Kidney (tissue), 14 donors: Measurements from ENCODE around the gene TOMM22. TPM values are rescaled to one million over a fixed set of nuclear protein-coding genes. Genes with fewer than 3 reads are reported as not detected.

Experiments
- DNase-seq, 5 donors: peaks; one replicate each; pipeline ENCODE4 v3.0.0-alpha.2; 2013 to 2020
- FAIRE-seq: peaks from 2 replicates; lab custom pipeline; 2012; peaks lifted over from hg19 to GRCh38; lab: Jason Lieb, UNC
- H3K27ac ChIP-seq, 2 donors: one replicate each; pipeline ENCODE4 v1.7.0; 2013; ENCODE audit warnings: low read depth in 2 of 2, low read length in 2 of 2, inconsistent platforms in 1 of 2
- H3K27me3 ChIP-seq: one replicate; pipeline ENCODE4 v1.7.1; 2013; ENCODE audit warnings: low read length, inconsistent platforms; ENCODE audit not compliant: control insufficient read depth, insufficient read depth
- H3K36me3 ChIP-seq, 3 donors: one replicate each; pipeline versions ENCODE4 v1.7.0 to v1.7.1; 2013; ENCODE audit warnings: low read length in 3 of 3, control low read depth in 1 of 3, inconsistent platforms in 1 of 3; ENCODE audit not compliant: insufficient read depth in 3 of 3, control insufficient read depth in 2 of 3
- H3K4me1 ChIP-seq, 3 donors: one replicate each; pipeline versions ENCODE4 v1.7.0 to v1.7.1; 2013; ENCODE audit warnings: low read length in 3 of 3, inconsistent platforms in 1 of 3, low read depth in 1 of 3; ENCODE audit not compliant: control insufficient read depth in 2 of 3, insufficient read depth in 2 of 3
- H3K4me3 ChIP-seq, 3 donors: one replicate each; pipeline versions ENCODE4 v1.7.0 to v1.8.1; 2013; ENCODE audit warnings: low read length in 3 of 3, control low read depth in 1 of 3, inconsistent platforms in 1 of 3
- H3K9ac ChIP-seq, 3 donors: one replicate each; pipeline versions ENCODE4 v1.7.0 to v1.7.1; 2013; ENCODE audit warnings: low read length in 3 of 3, control low read depth in 1 of 3, inconsistent platforms in 1 of 3
- H3K9me3 ChIP-seq, 3 donors: one replicate each; pipeline versions ENCODE4 v1.7.0 to v1.7.1; 2013; ENCODE audit warnings: low read length in 3 of 3, control low read depth in 1 of 3, inconsistent platforms in 1 of 3; ENCODE audit not compliant: control insufficient read depth in 2 of 3, insufficient read depth in 1 of 3
- intact Hi-C: fragments of 100-400 bp; cut with DNase I; formaldehyde crosslinking; loops from one replicate; pipeline ENCODE4 v1.11.1; 2022
- polyA plus RNA-seq: library from polyadenylated mRNA; stranded (reverse); fragments of 350-450 nt; fragmentation: Illumina TruSeq; extraction: RNeasy Lipid Tissue Mini Kit (QIAGEN cat#74804); gene quantifications from one replicate; pipeline ENCODE4 v1.2.3, GENCODE V29; 2014; ENCODE audit warnings: low read depth, low replicate concordance; ENCODE audit not compliant: insufficient read depth
- total RNA-seq: library from RNA; stranded (reverse); fragmentation: NEBNext Ultra II Directional; extraction: Animal tissue kit (Norgen Biotek cat#: 25700); gene quantifications from one replicate; pipeline ENCODE4 v1.2.1, GENCODE V29; 2021
- TF ChIP-seq, protein P1 (sequence below): IDR thresholded peaks from 3 replicates; pipeline ENCODE4 v1.5.1; 2012; ENCODE audit warnings: mild to moderate bottlenecking, moderate library complexity, borderline replicate concordance; ENCODE audit not compliant: insufficient read depth; ENCODE audit errors: extremely low read depth
- donor health status: control.
- donor health status: control.
- donor health status: control.
- donor health status: control.
- donor health status: control.
- donor health status: DM: yes; HTN: yes; CAD: no.
- donor health status: Normal renal cell carcinoma (clear cell type).

The TOMM22 gene
- total and polyA plus RNA-seq, 2 donors from 2014 or later = 55.0 to 103 TPM

DNA sequence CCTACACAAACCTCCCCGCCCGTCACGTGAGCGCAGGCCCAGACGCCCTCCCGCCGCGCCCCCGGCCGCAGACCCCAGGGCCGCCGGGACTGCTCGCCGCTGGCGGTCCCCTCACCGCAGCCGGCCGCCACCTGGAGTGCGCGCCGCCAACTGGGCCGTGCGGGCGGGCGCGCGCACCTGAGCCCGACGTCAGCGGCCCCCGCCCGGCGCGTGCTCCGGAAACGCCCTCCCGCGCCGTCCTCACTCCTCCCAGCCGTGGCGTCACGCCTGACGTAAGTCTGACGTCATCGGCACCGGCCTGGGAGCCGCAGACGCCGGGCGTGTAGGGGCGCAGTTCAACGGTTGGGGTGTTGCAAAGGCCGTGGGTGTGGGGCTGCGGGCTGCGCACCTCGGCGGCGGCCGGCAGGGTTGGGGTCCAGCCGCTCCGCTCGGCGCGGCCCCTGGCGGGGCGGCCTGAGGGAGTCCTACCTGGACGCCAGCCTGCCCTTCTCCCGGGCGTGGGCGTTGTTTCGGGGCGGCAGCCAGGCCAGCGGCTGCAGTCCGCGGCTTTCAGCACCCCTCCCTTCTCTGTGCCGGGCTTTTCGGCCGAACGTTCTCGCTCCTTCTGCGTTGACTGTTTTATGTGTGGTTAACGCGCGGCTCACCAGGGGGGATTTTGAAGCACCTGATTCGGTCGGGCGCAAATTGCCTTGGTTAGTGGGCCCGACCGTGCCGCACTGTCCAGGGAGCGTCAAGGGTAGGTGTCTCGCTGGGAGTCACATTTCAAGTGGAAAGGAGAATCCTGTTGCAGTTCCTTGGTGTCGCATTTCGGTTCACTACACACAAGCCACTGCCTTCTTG is 19.3 kb downstream of the TOMM22 start, which contains the start of gene JOSD1:
Gene JOSD1, minus strand, starts transcription at position 155 of the 840 bp plus-strand sequence. CDS start 956 bp downstream, outside the sequence.
- H3K9ac ChIP-seq = peak within 1 kb of the TSS; percentile 56 to 95 (median 94)
- no peak for FAIRE-seq
- peak within 1 kb of the TSS; percentile 80 to 85 (median 84) for H3K4me3 ChIP-seq
- intact Hi-C loops = no loop called here
- TF ChIP-seq, protein P1, sequence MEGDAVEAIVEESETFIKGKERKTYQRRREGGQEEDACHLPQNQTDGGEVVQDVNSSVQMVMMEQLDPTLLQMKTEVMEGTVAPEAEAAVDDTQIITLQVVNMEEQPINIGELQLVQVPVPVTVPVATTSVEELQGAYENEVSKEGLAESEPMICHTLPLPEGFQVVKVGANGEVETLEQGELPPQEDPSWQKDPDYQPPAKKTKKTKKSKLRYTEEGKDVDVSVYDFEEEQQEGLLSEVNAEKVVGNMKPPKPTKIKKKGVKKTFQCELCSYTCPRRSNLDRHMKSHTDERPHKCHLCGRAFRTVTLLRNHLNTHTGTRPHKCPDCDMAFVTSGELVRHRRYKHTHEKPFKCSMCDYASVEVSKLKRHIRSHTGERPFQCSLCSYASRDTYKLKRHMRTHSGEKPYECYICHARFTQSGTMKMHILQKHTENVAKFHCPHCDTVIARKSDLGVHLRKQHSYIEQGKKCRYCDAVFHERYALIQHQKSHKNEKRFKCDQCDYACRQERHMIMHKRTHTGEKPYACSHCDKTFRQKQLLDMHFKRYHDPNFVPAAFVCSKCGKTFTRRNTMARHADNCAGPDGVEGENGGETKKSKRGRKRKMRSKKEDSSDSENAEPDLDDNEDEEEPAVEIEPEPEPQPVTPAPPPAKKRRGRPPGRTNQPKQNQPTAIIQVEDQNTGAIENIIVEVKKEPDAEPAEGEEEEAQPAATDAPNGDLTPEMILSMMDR = no peak
- H3K27me3 ChIP-seq = no peaks in the 10 kb centered on the region
- no peaks in the 10 kb centered on the region for H3K9me3 ChIP-seq
- H3K36me3 ChIP-seq = no peaks in the 10 kb centered on the region
- H3K4me1 ChIP-seq = peaks cover 8 to 36% (median 25%) of the 10 kb centered on the region in 3 donors
- H3K27ac ChIP-seq = peak within 1 kb of the TSS; percentile 92 to 97
- peak; percentile 94 to 98 (median 96) for DNase-seq

DNA sequence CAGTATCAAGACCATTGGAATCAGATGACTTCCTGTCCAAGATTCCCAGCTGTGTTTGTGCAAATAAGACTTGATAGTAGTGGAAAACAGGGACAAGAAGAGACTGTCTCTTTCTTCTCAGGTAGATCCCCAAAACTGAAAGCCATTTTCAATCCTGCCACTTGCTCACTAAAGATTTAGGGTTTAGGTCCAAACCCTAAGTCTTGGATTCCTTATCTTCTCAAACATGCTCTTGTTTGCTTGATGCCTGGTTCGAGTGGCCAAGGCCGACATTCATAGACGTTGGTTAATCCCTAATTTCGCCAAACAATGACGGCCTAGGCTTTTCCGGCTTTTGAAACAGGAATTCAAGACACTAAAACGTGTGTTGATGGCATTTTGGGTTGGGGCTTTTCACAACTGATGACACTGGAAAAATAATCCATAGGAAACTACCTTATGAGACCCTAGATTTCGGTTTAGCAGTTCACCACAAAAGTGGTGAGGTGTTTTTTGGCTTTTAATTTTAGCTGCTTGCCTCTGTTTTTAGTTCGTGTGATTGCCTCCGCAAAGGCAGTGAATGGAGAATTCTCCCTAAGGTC is 23.0 kb downstream of the TOMM22 start:
- H3K4me1 ChIP-seq = peaks cover 9 to 25% (median 17%) of the 10 kb centered on the region in 3 donors
- FAIRE-seq (no peak), DNase-seq (peak in 1 of 5 donors; percentile 33)
- TF ChIP-seq, protein P1 = no peak
- peak overlapping the region; percentile 31 to 67 (median 48) for H3K4me3 ChIP-seq
- H3K9me3 ChIP-seq = no peaks in the 10 kb centered on the region
- intact Hi-C loops = no loop called here
- H3K36me3 ChIP-seq = no peaks in the 10 kb centered on the region
- H3K27me3 ChIP-seq = no peaks in the 10 kb centered on the region
- peak overlapping the region; percentile 12 to 60 (median 23) for H3K9ac ChIP-seq
- H3K27ac ChIP-seq = peak overlapping the region; percentile 75 to 79

GRCh38 chr22:38705235-38706100 is 23.7 kb downstream of the TOMM22 start, which contains the start of gene GTPBP1:
TSS of gene GTPBP1 (plus strand) at chr22:38705944. CDS start at chr22:38705956, 12 bp downstream.
- peaks cover 0 to 2% (median 0%) of the 10 kb centered on the region in 3 donors for H3K36me3 ChIP-seq
- H3K4me3 ChIP-seq = peak within 1 kb of the TSS; percentile 67 to 91 (median 78)
- TF ChIP-seq, protein P1 = no peak
- no peaks in the 10 kb centered on the region for H3K9me3 ChIP-seq
- H3K27ac ChIP-seq = peak within 1 kb of the TSS; percentile 83 to 89
- peak within 1 kb of the TSS; percentile 60 to 85 (median 70) for H3K9ac ChIP-seq
- peak; percentile 99 for FAIRE-seq
- intact Hi-C loops = no loop called here
- peak; percentile 99 to 100 (median 100) for DNase-seq
- no peaks in the 10 kb centered on the region for H3K27me3 ChIP-seq
- peaks cover 9 to 23% (median 15%) of the 10 kb centered on the region in 3 donors for H3K4me1 ChIP-seq
